HG02938 (cell line): ENCODE data around the gene TET1.
"Not testable (repeated sequence)": the region's sequence is repeated elsewhere in the genome, so short reads cannot be mapped to it uniquely, and the experiment has no call there.

Source experiments
- ATAC-seq: cut with Tn5 transposase; IDR thresholded peaks from one replicate; pipeline ENCODE4 v1.9.1; 2021; ENCODE audit warnings: mild to moderate bottlenecking, moderate library complexity; ENCODE audit not compliant: unreplicated experiment

Gene TET1

DNA sequence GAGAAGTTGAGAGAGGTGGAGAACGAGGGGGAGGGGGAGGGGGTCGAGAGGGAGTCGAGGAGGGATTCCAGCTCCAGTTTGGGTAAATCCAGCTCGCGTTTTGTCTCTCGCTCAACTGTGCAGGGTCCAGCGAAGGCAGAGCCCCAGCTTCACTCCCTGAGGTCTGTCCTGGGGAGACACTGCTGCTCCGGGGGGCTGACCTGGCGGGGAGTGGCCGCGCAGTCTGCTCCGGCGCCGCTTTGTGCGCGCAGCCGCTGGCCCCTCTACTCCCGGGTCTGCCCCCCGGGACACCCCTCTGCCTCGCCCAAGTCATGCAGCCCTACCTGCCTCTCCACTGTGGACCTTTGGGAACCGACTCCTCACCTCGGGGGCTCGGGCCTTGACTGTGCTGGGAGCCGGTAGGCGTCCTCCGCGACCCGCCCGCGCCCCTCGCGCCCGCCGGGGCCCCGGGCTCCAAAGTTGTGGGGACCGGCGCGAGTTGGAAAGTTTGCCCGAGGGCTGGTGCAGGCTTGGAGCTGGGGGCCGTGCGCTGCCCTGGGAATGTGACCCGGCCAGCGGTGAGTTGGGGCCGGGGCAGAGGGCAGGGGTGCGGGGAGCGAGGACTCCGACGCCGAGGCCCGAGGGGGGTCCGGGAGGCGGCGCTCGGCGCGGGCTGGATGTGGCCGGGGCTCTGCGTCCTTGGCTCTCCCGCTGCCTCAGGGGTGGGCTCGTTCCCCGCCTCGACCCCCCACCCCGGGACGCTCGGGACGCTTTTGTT is at the start of gene TET1:
TSS of gene TET1 (plus strand) at position 152 of the 757 bp plus-strand sequence. CDS start 12,002 bp downstream, outside the sequence.
- no peak for ATAC-seq

DNA sequence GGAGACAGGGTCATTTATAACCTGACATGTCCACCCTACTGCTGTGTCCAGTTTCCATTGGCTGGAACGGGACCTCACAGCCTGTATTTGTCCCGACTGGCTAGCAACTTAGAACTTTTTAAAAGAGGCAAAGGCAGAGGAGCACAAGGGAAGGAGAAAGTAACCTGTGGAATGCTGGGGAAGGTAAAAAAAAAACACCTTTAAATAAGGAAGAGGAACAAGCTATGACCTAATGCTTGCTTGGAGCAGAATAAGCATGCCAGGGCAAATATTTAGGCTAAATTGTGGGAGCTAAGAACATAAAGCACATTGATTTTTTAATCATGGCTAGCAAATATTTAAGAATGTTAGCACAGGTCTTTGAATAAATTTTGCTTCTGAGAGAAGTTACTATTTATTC is 43.9 kb upstream of the TET1 start:
- not testable (repeated sequence) for ATAC-seq

DNA sequence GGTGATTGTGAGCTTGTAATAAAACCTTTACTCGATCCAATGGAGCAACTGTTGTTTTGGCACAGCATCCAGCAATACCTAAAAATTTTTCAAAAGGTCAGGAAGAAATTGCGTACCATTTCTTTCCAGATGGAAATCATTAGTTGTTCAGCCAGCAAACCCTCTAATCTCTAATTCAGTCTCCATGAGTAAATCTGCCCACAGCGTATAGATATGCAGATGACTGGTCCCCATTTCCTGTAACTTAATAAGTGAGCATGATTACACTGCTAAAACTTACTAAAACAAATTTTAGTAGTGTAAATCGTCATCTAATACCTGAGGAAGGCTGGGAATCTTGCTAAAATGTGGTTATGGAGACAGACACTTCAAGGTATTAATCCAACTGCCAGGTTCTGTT is 43.4 kb upstream of the TET1 start:
- ATAC-seq = no peak

DNA sequence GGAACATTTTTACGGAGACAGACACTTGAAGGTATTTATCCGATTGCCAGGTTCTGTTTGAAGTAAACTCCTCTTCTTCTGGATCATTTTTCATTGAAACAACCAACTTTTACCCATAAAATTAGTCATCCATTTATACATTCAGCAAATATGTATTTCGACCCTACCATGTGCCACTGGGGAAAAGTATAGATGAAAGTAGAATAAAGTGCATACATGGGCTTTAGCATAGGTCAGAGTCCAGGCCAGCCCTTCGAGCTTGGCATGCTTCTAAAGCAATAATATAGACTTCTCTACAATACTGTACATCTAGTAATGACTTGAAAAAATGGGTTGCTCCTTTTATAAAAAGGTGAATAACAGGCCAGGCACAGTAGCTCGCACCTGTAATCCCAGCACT is 42.9 kb upstream of the TET1 start:
- no peak for ATAC-seq

GRCh38 chr10:68518609-68519008 is 41.5 kb upstream of the TET1 start:
- not testable (repeated sequence) for ATAC-seq

GRCh38 chr10:68525490-68526038 is 34.6 kb upstream of the TET1 start:
- ATAC-seq = not testable (repeated sequence)

DNA sequence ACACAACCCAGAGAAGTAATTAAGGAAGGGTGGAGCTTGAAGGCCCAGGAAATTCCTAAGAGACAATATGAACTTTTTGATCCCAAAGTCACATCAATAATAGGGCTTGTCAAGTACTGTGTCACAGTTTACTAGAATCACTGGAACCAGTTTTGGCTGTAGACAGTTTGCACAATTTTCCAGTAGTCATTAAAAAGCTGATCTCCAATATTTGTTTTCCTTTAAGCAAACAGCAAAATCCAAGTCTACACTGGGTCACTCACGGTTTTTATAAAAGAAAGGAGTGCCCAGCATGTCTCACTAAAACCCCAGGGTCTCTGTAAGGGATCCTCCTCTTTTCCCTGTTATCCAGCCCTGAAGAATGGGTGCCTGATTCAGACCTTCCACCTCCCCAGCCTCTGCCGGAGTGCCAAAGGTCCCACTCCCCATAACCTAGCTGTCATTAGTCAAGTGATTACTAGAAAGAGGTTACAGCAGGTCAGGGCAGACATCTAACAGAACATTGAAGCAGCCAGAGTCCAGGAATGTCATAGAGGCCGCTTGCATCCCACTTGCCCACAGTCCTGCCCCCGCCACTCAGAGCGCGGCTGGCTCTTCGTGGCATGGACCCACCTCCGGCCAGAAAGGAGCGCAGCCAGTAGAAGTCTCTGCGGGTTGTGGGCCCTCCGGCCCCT is 33.4 kb upstream of the TET1 start:
- ATAC-seq = peak; percentile 47

DNA sequence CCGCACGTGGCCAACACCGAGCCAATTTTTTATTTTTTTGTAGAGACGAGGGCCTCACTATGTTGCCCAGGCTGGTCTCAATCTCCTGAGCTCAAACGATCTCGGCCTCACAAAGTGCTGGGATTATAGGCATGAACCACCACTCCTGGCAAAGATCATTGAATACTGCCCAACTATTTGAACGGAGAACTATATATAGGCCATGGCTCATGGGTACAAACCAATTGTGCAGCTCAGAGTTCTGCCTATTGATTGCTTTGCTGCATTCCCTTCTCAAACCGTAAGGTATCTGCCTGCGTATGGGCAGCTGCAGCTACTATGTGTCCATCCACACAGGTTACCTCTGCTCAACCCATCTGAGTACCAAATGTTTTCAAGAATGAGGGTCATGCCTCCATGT is 23.2 kb upstream of the TET1 start:
- ATAC-seq = no peak

DNA sequence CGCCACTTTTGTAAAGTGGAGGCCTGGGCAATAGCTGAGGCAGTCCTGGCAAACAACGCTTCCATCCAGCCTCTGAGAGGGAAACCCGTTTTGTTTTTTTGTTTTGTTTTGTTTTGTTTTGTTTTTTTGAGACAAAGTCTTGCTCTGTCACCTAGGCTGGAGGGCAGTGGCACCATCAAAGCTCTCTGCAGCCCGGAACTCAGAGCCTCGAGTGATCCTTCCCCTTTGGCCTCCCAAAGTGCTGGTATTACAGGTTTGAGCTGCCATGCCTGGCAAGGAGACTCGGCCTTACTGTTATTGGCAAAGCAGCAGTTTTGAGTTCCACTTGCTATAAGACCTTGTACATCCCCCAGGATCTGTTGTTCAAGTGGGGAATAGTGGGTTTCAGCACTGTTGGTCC is 22.3 kb upstream of the TET1 start:
- no peak for ATAC-seq

DNA sequence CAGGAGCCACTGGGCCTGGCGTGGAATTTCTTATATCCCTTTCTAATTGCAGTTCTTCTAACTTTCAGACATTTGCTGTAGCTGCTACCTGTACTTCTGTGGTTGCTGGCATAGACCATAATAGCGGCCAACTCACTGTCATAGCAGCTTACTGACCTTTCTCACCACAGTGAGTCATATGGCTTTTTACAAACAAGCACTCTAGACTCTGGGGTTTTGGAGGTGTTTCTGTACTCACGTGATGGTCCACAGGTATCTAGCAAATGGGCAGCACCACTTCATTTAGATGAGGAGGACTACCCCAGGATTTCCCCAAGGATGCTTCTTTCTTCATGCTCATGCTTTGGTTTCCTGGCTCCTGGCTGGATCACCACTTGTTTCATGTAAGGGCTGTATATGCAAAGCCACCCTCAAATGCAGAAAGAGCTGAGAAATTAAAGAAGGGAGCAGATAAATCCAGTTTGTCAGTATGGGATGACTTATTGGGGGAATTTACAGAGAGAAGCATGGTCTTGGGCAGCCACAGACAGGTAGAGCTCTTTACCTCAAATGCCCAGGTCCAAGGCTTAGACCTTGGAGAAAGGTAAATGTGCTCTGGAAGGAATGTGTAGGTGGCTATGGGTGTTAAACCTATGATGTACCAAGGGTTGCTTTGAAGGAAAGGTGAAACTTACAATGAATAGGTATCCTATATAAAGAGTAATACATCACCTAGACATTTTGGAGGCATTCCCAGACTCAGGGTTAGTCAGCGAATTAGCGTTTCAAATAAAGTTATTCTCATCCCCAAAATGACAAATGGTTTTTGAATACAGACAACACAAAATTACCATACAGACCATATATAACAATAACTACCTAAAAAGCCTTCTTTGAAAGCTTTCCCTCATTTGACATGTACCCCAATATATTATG is 16.9 kb upstream of the TET1 start:
- no peak for ATAC-seq

- no peak for ATAC-seq
These were observed 9.3 kb upstream of the TET1 start for GRCh38 chr10:68550747-68551411.

GRCh38 chr10:68553138-68553537 is 7.0 kb upstream of the TET1 start:
- no peak for ATAC-seq

DNA sequence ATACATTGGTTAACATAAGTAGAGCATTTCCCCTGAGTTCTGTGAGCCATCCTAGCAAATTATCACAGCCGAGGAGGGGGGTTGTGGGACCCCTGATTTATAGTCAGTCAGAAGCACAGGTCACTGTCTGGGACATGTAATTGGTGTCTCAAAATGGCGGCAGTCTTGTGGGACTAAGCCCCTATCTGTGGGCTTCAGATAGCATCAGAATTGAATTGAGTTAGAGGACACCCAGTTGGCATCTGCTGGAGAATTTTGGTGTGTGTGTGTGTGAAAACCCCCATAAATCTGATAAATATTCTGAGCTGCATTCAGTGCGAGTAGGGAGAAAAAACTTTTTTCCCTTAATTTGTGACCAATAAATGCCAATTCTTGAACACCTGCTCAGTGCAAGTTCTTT is 6.5 kb upstream of the TET1 start:
- no peak for ATAC-seq

GRCh38 chr10:68558478-68558877 is 1.7 kb upstream of the TET1 start:
- ATAC-seq = no peak

- no peak for ATAC-seq
These were observed 886 bp upstream of the TET1 start for GRCh38 chr10:68559251-68559650.

DNA sequence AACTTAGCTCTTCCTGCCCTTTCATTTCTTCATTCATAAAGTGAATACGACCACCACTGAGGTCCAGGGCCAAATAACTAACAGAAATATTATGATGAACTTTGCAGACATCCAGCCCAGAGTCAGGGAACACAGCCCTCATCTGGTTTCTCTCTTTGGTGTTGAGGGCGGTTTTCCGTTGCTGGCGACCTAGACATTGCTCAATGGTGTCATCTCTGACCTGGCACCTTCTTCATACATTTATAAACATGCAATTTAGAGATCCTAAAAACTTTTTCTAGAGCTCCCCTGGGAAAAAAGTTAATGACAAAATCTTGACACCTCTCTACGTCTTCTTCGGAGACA is 324 bp upstream of the TET1 start:
- ATAC-seq = no peak

DNA sequence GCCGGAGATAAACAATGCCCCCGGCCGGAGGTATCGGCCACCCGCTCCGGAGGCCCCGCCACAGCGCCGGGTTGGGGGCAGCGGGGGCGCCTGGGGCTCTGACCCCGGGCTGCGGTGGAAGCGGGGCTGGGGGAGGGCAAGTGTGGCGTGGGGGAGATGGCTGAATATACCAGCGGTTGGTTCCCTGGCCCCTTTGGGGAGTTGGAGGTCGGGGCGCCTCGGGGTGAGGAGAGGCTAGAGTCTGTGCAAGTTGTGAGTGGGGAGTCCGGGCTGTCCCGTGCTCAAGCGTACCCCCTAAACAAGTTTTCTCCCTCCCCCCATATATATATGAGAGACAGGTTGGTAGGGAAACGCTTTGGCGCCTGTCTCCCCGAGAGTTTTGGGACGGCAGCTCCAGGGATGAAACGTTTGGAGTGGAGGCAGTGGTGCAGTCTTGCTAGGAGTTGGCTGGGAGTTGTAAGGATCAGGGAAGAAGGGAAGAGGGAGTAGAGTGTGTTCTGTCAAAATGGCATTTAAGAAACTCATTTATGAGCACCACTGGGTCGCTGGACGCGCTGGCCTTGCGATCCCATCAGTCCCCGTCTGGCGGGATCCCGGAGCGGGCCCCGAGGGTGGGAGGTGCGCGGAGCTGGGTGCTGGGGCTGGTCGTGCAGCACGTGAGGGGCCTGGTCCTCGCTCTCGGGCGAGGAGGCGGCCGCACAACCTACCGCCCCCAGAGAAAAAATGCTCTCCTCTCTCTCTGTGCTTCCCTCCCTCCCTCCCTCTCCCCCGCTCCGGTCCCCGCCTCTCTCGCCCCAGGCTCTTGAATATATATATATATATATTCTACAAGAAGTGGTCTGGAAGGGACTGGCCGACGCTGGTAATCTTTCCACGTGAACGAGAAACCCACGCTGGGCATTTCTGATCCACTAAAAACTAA is 1.1 kb downstream of the TET1 start:
- ATAC-seq = no peak

DNA sequence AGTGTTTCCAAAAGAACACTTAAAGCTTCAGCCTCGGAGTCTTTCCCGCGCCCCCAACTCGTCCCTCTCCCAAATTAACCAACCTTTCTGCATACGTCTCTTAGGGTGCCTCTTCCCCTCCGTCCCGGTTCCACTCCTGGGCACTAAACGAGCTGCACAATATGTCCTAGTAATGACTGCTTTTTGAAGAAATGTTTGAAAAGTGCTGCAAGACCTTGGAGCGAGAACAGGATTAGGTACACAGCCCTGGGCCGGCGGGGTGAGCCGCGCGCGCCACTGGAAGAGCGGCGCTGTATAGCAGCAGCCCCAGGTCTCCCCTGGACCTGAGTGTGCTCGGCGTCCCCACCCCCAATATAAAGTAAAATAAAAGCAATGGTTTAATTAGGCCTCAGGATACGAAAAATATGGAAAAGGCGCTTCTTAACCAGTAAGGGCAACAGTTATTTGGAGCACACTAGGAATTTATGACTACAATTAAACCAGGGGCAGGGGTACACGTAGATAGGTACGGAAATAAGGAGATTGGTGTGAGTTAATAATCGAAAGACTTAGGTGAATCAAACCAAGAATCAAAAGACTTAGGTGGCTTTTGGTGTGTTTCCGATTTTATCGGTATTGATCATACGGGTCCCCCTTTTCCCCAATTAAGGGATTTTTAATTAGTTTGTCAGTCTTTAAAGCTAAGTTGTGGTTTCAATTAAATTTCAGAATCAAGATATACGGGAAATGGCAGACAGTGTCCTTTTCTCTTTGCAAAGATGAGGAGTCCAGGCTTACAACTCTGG is 1.9 kb downstream of the TET1 start:
- ATAC-seq = no peak
